Measurements from ENCODE around the gene LIME1. TPM values are rescaled to one million over a fixed set of nuclear protein-coding genes. Genes with fewer than 3 reads are reported as not detected.

The LIME1 gene
- total and polyA plus RNA-seq, 10 donors: 24.0 to 96.6 (median 49.5) TPM

- no peak for TF ChIP-seq POLR2A (IDR thresholded peaks at IDR 0.05)
- TF ChIP-seq POLR2AphosphoS5 (IDR thresholded peaks at IDR 0.05): peak in 1 of 3 donors; percentile 55
- TF ChIP-seq, protein P1, sequence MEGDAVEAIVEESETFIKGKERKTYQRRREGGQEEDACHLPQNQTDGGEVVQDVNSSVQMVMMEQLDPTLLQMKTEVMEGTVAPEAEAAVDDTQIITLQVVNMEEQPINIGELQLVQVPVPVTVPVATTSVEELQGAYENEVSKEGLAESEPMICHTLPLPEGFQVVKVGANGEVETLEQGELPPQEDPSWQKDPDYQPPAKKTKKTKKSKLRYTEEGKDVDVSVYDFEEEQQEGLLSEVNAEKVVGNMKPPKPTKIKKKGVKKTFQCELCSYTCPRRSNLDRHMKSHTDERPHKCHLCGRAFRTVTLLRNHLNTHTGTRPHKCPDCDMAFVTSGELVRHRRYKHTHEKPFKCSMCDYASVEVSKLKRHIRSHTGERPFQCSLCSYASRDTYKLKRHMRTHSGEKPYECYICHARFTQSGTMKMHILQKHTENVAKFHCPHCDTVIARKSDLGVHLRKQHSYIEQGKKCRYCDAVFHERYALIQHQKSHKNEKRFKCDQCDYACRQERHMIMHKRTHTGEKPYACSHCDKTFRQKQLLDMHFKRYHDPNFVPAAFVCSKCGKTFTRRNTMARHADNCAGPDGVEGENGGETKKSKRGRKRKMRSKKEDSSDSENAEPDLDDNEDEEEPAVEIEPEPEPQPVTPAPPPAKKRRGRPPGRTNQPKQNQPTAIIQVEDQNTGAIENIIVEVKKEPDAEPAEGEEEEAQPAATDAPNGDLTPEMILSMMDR (IDR thresholded peaks at IDR 0.05 in 8 of 11, conservative IDR thresholded peaks at IDR 0.05 in 3 of 11): no peak
- no peaks in the 10 kb centered on the region for H3K27me3 ChIP-seq (replicated peaks in 1 of 7)
- no peaks in the 10 kb centered on the region for H3K9me3 ChIP-seq
- H3K27ac ChIP-seq: peak overlapping the region in 1 of 8 donors; percentile 95
- no peak for DNase-seq
- H3K36me3 ChIP-seq: peaks cover 0 to 80% (median 40%) of the 10 kb centered on the region in 6 donors
- intact Hi-C loops (cut with DNase I; ENCODE audit: low total_unique reads): loop anchor here (10.0 kb wide), 1 partner anchor 162 kb away; the partner anchor contains the start of genes ABHD16B and TPD52L2
- no peak overlapping the region for H3K4me3 ChIP-seq
- WGBS, 5 donors: 71 to 94% (median 85%) methylated on average over 5 to 13 of the region's 13 CpGs
- H3K4me1 ChIP-seq: peaks cover 25 to 90% (median 63%) of the 10 kb centered on the region in 6 donors
Measured at GRCh38 chr20:63702751-63703470, 33.6 kb upstream of the LIME1 start.

DNA sequence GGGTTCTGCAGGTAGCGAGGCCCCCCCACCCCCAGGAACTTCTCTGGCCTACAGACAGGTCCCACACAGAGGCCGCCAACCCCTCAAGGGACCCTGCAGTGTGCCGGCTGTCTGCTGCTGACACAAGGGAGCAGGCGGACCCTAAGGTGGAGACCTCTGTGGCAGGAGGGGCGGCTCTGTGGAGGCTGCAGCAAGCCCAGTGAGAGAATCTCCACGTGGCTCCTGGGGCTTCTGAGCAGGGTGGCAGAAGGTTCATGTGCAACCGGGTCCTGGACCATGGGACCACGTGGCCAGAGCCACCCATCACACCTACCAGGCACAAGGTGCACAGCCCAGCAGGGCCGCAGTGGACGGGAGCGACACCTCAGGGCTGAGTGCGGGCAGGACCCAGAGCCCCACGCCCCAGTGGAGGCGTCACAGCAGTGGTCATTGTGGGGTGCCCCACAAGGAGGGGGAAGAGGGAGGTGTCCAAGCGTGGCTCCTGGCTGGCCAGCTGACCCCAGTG is 32.9 kb upstream of the LIME1 start:
- intact Hi-C loops (cut with DNase I; ENCODE audit: low total_unique reads): loop anchor here (10.0 kb wide), 1 partner anchor 161 kb away; the partner anchor contains the start of genes ABHD16B and TPD52L2
- Histone ChIP-seq H3K36me3 (peaks cover 0 to 74% (median 40%) of the 10 kb centered on the region in 6 donors), H3K9me3 (no peaks in the 10 kb centered on the region), H3K4me1 (peaks cover 21 to 87% (median 60%) of the 10 kb centered on the region in 6 donors), H3K27me3 (replicated peaks in 1 of 7) (no peaks in the 10 kb centered on the region), H3K4me3 (no peak overlapping the region), H3K27ac (peak overlapping the region in 3 of 8 donors; percentile 14 to 95 (median 91))
- TF ChIP-seq POLR2A (IDR thresholded peaks at IDR 0.05) (no peak), POLR2AphosphoS5 (IDR thresholded peaks at IDR 0.05) (peak in 1 of 3 donors; percentile 66)
- 84 to 95% (median 91%) methylated on average over 12 to 15 of the region's 15 CpGs for WGBS, 5 donors
- DNase-seq: peak; percentile 75

DNA sequence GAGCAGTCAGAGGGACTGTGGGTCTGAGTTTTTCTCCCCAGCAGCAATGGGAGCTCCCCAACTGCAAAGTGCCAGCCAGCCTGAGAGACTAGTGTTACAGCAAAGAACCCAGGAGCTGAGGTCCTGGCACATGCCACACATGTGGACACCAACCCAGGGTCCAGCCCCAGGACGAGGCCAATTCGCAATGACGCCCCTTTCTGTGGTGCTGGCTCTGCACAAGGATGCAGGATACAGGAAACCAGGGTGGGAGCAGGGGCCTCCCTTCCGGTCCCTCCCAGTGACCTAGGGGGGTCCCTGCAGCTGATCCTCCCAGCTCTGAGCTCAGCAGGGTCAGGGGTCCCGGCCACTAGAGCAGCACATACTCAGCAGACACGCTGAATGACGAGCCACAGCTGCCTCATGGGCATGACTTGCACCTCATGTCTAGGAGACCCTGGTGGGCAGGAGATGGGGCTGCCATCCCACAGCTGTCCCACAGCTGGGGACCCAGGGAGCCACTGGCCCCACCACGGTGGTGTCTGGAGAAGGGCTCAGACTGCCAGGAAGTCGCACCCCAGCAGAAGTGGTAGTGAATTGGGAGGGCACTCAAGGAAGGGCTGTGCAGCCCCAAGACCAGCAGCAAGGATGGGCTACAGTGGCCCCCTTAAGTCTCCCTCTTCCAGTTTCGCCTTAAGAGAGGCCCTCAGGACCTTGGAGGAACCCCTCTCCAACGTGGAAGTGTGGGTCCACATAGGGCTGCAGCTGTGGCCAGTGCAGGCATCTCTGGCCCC is 32.3 kb upstream of the LIME1 start:
- no peak for TF ChIP-seq POLR2A (IDR thresholded peaks at IDR 0.05)
- TF ChIP-seq, protein P1 (IDR thresholded peaks at IDR 0.05 in 8 of 11, conservative IDR thresholded peaks at IDR 0.05 in 3 of 11): no peak
- no peak for TF ChIP-seq POLR2AphosphoS5 (IDR thresholded peaks at IDR 0.05)
- DNase-seq: peak; percentile 66
- 86 to 96% (median 89%) methylated on average over 6 to 11 of the region's 11 CpGs for whole genome bisulfite sequencing, 5 donors
- intact Hi-C loops (cut with DNase I; ENCODE audit: low total_unique reads): loop anchor here (10.0 kb wide), 1 partner anchor 161 kb away; the partner anchor contains the start of genes ABHD16B and TPD52L2
- no peaks in the 10 kb centered on the region for H3K27me3 ChIP-seq (replicated peaks in 1 of 7)
- H3K9me3 ChIP-seq: no peaks in the 10 kb centered on the region
- H3K4me3 ChIP-seq: no peak overlapping the region
- H3K27ac ChIP-seq: peak overlapping the region in 4 of 8 donors; percentile 14 to 95 (median 92)
- H3K36me3 ChIP-seq: peaks cover 0 to 79% (median 41%) of the 10 kb centered on the region in 6 donors
- peaks cover 23 to 87% (median 60%) of the 10 kb centered on the region in 6 donors for H3K4me1 ChIP-seq

DNA sequence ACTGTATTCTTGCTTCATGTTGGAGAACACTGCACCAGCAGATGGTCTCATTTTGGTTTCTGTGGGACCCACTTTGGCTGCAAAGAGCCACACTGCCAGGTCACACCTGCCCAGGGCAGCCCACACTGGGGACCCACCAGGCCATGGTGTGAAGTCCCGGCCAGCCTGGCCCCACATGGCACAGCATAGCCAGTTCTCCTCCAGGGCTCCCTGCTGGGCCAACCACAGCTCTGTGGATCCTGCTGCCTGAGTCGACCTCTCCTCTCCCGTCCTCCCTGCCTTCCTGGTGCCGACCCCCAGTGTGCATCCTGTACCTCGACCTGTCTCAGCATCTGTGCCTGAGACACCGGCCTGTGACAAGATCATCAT is 31.7 kb upstream of the LIME1 start:
- H3K36me3 ChIP-seq: peaks cover 0 to 79% (median 43%) of the 10 kb centered on the region in 6 donors
- no peak overlapping the region for H3K4me3 ChIP-seq
- no peaks in the 10 kb centered on the region for H3K9me3 ChIP-seq
- no peak for TF ChIP-seq POLR2A (IDR thresholded peaks at IDR 0.05)
- TF ChIP-seq POLR2AphosphoS5 (IDR thresholded peaks at IDR 0.05): peak in 1 of 3 donors; percentile 12
- TF ChIP-seq, protein P1 (IDR thresholded peaks at IDR 0.05 in 8 of 11, conservative IDR thresholded peaks at IDR 0.05 in 3 of 11): no peak
- peak; percentile 75 for DNase-seq
- peaks cover 26 to 87% (median 60%) of the 10 kb centered on the region in 6 donors for H3K4me1 ChIP-seq
- H3K27ac ChIP-seq: peak overlapping the region in 3 of 8 donors; percentile 91 to 95 (median 92)
- intact Hi-C loops (cut with DNase I; ENCODE audit: low total_unique reads): loop anchor here (10.0 kb wide), 1 partner anchor 160 kb away; the partner anchor contains the start of genes ABHD16B and TPD52L2
- H3K27me3 ChIP-seq (replicated peaks in 1 of 7): no peaks in the 10 kb centered on the region
- WGBS, 5 donors: 80 to 97% (median 85%) methylated on average over 5 to 6 of the region's 6 CpGs
